C4-2B (cell line): ENCODE data around the gene DNAH14.
A peak's percentile ranks its signal among the peaks of the same experiment; 100 is the strongest.
"Not testable (repeated sequence)": the region's sequence is repeated elsewhere in the genome, so short reads cannot be mapped to it uniquely, and the experiment has no call there.

Experiments used
- H3K27ac ChIP-seq: fragments of 450-650 bp; 2 replicates; pipeline ENCODE4 v1.5.1; 2017
- CTCF ChIP-seq: fragments of 450-650 bp; conservative IDR thresholded peaks from 2 replicates; pipeline ENCODE4 v1.5.1; 2017; ENCODE audit warnings: mild to moderate bottlenecking
- ZFX ChIP-seq: fragments of 450-650 bp; IDR thresholded peaks from 2 replicates; pipeline ENCODE4 v1.6.1; 2017

Gene DNAH14

GRCh38 chr1:224906340-224906739, 23.1 kb upstream of the DNAH14 start:
- H3K27ac ChIP-seq, result no peak overlapping the region
- no peak for TF ChIP-seq ZFX
- no peak for TF ChIP-seq CTCF

GRCh38 chr1:224911217-224911616, 18.3 kb upstream of the DNAH14 start:
- H3K27ac ChIP-seq, result no peak overlapping the region

GRCh38 chr1:224914292-224914900, 15.1 kb upstream of the DNAH14 start:
- no peak for TF ChIP-seq CTCF
- TF ChIP-seq ZFX, result no peak

More at GRCh38 chr1:224911217-224911616, 18.3 kb upstream of the DNAH14 start:
- TF ChIP-seq ZFX (no peak), CTCF (no peak)

GRCh38 chr1:224919508-224919907, 10.0 kb upstream of the DNAH14 start:
- no peak for TF ChIP-seq ZFX

More at GRCh38 chr1:224914292-224914900, 15.1 kb upstream of the DNAH14 start:
- H3K27ac ChIP-seq, result no peak overlapping the region

GRCh38 chr1:224920930-224921329, 8.5 kb upstream of the DNAH14 start:
- no peak for TF ChIP-seq CTCF
- TF ChIP-seq ZFX, result no peak
- H3K27ac ChIP-seq, result no peak overlapping the region

More at GRCh38 chr1:224919508-224919907, 10.0 kb upstream of the DNAH14 start:
- H3K27ac ChIP-seq, result no peak overlapping the region

- TF ChIP-seq ZFX, result no peak
- no peak for TF ChIP-seq CTCF
- no peak overlapping the region for H3K27ac ChIP-seq
These were observed 8.1 kb upstream of the DNAH14 start for GRCh38 chr1:224921354-224921753.

- H3K27ac ChIP-seq, result no peak overlapping the region
- TF ChIP-seq ZFX (no peak), CTCF (peak; percentile 86)
These were observed 6.9 kb upstream of the DNAH14 start for GRCh38 chr1:224922404-224923164.

- H3K27ac ChIP-seq, result no peak overlapping the region
- TF ChIP-seq CTCF (no peak), ZFX (no peak)
These were observed 5.7 kb upstream of the DNAH14 start for GRCh38 chr1:224923726-224924125.

- H3K27ac ChIP-seq, result not testable (repeated sequence)
These were observed 1.8 kb upstream of the DNAH14 start for GRCh38 chr1:224927631-224928030.
